Choroid plexus epithelial cell (primary cell): ENCODE measurements around the gene ITCH.

ENCODE experiments used
- DNase-seq: peaks from one replicate; pipeline ENCODE4 v3.0.0-alpha.2; 2010; ENCODE audit warnings: low read depth
- H3K4me3 ChIP-seq: 2 replicates; pipeline ENCODE4 v1.5.1; 2011; ENCODE audit warnings: low read depth, mild to moderate bottlenecking, control low read depth, low read length, moderate library complexity
- CTCF ChIP-seq: conservative IDR thresholded peaks from 2 replicates; pipeline ENCODE4 v1.5.1; 2011; ENCODE audit warnings: low read depth, mild to moderate bottlenecking, control low read depth, inconsistent platforms, low read length, moderate library complexity

ITCH gene

DNA sequence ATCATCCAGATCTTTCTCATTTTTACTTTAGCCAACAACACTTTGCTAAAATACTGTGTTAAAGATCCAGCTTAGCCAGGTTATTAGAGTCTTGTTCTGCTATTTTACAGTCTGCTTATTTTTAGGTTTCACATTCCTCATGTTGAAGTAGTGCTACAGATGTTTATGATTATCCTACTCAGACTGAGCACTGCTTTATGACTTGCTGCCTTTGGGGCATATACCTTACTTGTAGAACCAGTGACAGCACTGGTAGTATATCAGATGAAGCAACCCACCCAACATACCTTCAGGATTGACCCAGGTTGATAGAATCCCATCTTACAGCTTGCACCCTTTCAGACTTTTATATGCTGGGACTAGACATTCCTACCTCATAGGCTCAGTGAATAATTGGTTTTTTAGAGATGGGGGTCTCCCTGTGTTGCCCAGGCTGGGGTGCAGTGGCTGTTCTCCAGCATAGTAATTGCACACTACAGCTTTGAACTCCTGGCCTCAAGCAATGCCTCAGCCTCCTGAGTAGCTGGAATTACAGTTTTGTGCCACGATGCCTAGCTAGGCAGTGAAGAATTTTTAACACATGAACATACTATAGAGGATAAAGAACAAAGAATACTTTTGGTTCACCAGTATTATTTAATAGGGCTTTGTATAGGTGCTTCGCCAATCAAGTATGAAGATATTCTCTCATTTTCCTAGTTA lies 89.4 kb downstream of the ITCH start:
- no peak for TF ChIP-seq CTCF
- H3K4me3 ChIP-seq, result no peak overlapping the region
- no peak for DNase-seq

DNA sequence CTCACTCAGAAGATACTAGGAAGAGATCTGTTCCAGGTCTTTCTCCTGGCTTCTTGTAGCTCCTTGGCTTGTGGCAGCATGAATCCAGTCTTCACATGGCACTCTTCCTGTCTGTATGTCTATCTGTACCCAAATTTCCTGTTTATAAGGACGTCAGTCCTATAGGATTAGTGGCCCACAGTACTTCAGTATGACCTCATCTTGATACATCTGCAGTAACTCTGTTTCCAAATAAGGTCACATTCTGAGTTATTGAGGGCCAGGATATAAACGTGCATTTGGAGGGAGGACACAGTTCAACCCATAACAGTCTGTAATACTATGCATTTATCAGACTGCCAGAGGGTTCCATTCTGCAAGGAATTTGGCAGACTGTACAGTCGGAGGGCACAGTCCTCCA lies 95.6 kb downstream of the ITCH start:
- DNase-seq, result peak; percentile 27
- H3K4me3 ChIP-seq, result no peak overlapping the region
- no peak for TF ChIP-seq CTCF

DNA sequence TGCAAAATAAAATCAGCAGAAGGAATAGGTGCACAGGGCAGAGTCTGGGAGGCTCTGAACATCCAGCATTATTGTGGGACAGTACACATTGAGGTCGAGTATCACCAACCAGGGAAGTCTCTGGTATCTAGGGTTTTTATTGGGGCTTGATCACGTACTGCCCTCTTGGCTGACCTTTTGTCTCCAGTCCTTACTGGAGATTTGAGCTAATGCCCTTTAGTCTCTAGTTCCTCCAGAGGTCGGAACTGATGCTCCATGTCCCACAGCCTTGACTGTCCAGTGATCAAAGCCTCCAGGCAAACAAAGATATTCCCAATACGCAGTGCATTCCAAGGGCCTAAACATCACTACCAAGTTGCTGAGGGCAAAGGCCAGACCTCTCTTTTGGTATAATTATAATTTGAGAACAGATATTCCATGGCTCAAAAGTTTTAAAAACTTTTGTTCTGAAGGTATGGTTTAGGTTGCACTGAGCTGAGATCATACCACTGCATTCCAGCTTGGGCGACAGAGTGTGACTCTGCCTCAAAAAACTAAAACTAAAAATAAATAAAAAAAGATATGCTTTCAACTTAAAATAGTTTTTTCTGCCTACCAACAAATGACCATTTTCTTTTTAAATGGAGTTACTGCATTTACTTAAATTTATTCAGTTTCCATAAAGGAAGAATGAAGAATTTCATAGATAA lies 96.3 kb downstream of the ITCH start:
- no peak overlapping the region for H3K4me3 ChIP-seq
- TF ChIP-seq CTCF, result no peak
- DNase-seq, result no peak

DNA sequence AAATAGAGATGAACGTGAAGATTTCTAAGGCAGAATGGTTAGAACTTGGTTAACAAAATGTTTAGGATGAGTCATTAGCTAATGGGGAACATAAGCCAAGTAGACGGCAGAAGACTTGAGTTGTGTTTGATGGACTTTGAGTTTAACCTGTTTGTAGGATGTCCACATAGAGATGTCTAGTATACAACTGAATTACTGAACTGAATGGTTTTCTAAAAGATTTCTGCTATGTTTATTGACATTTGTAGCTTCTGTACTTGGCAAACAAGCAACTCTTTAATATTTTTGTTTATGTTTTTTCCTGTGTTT lies 98.7 kb downstream of the ITCH start:
- TF ChIP-seq CTCF, result no peak
- DNase-seq, result no peak
- H3K4me3 ChIP-seq, result no peak overlapping the region

- no peak for DNase-seq
- H3K4me3 ChIP-seq, result no peak overlapping the region
- TF ChIP-seq CTCF, result no peak
These were observed 105.9 kb downstream of the ITCH start for GRCh38 chr20:34468951-34469350.

- no peak overlapping the region for H3K4me3 ChIP-seq
- peak; percentile 45 for DNase-seq
These were observed 109.3 kb downstream of the ITCH start for GRCh38 chr20:34472246-34472925.

More at GRCh38 chr20:34472246-34472925, 109.3 kb downstream of the ITCH start:
- TF ChIP-seq CTCF, result no peak
